GM21717 (cell line): ENCODE data around the gene TMEM53.
A peak's percentile ranks its signal among the peaks of the same experiment; 100 is the strongest.
"Not testable (repeated sequence)": the region's sequence is repeated elsewhere in the genome, so short reads cannot be mapped to it uniquely, and the experiment has no call there.

Source experiments
- ATAC-seq: cut with Tn5 transposase; IDR thresholded peaks from one replicate; pipeline ENCODE4 v1.9.1; 2021; ENCODE audit warnings: mild to moderate bottlenecking, moderate library complexity; ENCODE audit not compliant: unreplicated experiment

Gene TMEM53

GRCh38 chr1:44672961-44673674 lies 1.2 kb downstream of the TMEM53 start:
- no peak for ATAC-seq

- ATAC-seq = no peak
Measured at GRCh38 chr1:44672254-44672955, 1.9 kb downstream of the TMEM53 start.

GRCh38 chr1:44670751-44671640 lies 3.3 kb downstream of the TMEM53 start:
- ATAC-seq = no peak

- not testable (repeated sequence) for ATAC-seq
Measured at GRCh38 chr1:44666719-44667118, 7.6 kb downstream of the TMEM53 start.

- ATAC-seq = no peak
Measured at GRCh38 chr1:44664730-44665370, 9.4 kb downstream of the TMEM53 start.

- no peak for ATAC-seq
Measured at GRCh38 chr1:44663417-44663816, 10.9 kb downstream of the TMEM53 start.

GRCh38 chr1:44662683-44663030 lies 11.6 kb downstream of the TMEM53 start:
- ATAC-seq = no peak

GRCh38 chr1:44661781-44662682 lies 12.2 kb downstream of the TMEM53 start:
- no peak for ATAC-seq

- no peak for ATAC-seq
Measured at GRCh38 chr1:44660176-44660575, 14.1 kb downstream of the TMEM53 start.

GRCh38 chr1:44659566-44659965 lies 14.7 kb downstream of the TMEM53 start:
- ATAC-seq = no peak

GRCh38 chr1:44655609-44656008 lies 18.7 kb downstream of the TMEM53 start:
- no peak for ATAC-seq

GRCh38 chr1:44654621-44655187 lies 19.6 kb downstream of the TMEM53 start:
- no peak for ATAC-seq

- ATAC-seq = no peak
Measured at GRCh38 chr1:44653107-44653964, 20.9 kb downstream of the TMEM53 start.

- ATAC-seq = peak; percentile 75
Measured at GRCh38 chr1:44652445-44653106, 21.7 kb downstream of the TMEM53 start.

GRCh38 chr1:44651069-44651468 lies 23.2 kb downstream of the TMEM53 start:
- no peak for ATAC-seq

- no peak for ATAC-seq
Measured at GRCh38 chr1:44650159-44650831, 24.0 kb downstream of the TMEM53 start.

- ATAC-seq = no peak
Measured at GRCh38 chr1:44649788-44650158, 24.5 kb downstream of the TMEM53 start.
